GM21576 (cell line): ENCODE data around the gene WFIKKN1.

Source experiments
- ATAC-seq: cut with Tn5 transposase; IDR thresholded peaks from one replicate; pipeline ENCODE4 v1.9.1; 2021; ENCODE audit warnings: mild to moderate bottlenecking, moderate library complexity; ENCODE audit not compliant: unreplicated experiment

Gene WFIKKN1

DNA sequence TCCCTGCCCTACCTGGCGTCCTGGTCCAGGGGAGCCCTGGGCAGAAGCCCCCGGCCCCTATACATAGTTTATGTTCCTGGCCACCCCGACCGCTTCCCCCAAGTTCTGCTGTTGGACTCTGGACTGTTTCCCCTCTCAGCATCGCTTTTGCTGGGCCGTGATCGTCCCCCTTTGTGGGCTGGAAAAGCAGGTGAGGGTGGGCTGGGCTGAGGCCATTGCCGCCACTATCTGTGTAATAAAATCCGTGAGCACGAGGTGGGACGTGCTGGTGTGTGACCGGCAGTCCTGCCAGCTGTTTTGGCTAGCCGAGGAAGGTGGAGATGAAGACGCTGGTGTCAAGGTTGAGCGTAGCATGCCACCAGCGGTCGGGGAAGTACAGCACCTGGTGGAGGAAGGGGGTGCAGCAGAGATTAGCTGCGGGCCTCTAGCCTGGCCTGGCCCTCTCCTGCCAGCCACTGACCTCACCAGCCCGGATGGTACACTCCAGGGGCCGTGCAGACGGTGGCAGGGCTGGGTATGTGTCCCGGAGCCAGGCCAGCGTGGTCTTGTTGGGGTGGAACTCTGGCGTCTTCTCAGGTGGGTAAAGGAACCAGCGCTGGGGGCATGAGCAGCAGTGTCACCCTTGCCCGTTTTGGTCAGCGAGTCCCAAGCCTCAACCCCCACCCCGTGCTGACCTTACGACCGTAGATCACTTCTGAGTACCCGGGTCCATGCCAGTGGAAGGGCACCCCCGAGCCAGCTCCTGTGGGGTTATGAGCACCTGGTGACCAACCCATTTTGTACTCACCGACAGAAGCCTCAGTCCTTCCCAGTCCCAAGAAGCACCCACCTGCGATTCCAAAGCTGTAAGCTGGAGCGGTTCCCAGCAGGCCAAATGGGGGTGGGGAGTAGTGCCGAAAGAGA lies 52.0 kb downstream of the WFIKKN1 start:
- ATAC-seq = no peak

DNA sequence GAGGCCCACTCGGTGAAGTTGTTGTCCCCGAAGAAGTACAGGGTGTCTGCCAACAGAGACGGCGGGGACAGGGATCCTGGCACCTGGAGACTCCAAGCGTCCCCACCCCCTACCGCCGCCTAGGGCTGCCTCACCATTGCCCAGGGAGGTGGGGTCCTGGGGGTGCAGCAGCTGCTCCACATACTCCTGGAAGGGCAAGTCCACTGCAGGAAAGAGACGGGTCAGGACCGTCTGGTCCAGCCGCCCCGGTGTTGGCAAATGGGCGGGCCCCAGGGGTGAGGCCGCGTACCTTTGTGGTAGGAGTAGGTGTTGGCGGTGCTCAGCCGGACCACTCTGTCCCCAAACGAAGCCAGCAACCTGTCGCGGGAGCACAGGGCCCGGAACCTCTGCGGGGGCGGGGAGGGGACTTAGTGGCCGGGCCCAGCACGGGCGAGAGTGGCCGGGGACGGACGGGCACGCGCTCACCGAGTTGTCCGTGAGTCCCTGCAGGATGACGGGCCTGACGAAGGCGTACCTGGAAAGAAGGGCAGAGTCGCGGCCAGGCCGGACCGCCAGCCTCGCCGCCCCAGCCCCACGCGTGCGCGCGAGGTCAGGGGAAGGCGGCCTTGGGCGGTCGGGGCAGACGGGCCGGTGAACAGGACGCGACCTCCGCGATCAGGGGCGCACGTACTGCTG lies 52.7 kb downstream of the WFIKKN1 start:
- ATAC-seq = no peak
